GM18909 (cell line): ENCODE results near the gene TTC36.
"Not testable (repeated sequence)": the region's sequence is repeated elsewhere in the genome, so short reads cannot be mapped to it uniquely, and the experiment has no call there.

ENCODE experiments used
- ATAC-seq: cut with Tn5 transposase; IDR thresholded peaks from one replicate; pipeline ENCODE4 v1.9.1; 2021; ENCODE audit warnings: mild to moderate bottlenecking; ENCODE audit not compliant: unreplicated experiment, poor library complexity

The TTC36 gene

GRCh38 chr11:118574636-118575035, 47.4 kb downstream of the TTC36 start:
- ATAC-seq = no peak

DNA sequence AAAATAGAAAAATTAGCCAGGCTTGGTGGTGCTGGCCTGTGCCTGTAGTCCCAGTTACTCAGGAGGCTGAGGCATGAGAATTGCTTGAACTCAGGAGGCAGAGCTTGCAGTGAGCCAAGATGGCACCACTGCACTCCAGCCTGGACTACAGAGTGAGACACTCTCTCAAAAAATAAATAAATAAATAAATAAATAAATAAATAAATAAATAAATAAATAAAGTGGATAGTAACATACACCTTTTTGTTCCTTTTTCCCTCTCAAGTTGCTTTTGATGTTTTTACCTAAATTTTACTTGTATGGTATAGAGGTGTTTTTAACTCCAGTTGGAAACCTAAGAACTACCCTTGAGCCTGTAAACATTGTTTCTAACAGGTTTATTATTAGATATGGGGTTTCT, 50.7 kb downstream of the TTC36 start:
- not testable (repeated sequence) for ATAC-seq
